Measurements from ENCODE around the gene TIMMDC1.
A peak's percentile ranks its signal among the peaks of the same experiment; 100 is the strongest.

The TIMMDC1 gene

GRCh38 chr3:119517112-119517511, 18.8 kb downstream of the TIMMDC1 start:
- no peak overlapping the region for H3K4me2 ChIP-seq (ENCODE audit: low read length)
- no peak for DNase-seq
- peaks cover 4% of the 10 kb centered on the region for H3K36me3 ChIP-seq (ENCODE audit: control insufficient read depth, insufficient read depth, low read length)
- no peaks in the 10 kb centered on the region for H3K79me2 ChIP-seq (ENCODE audit: control insufficient read depth, insufficient read depth, low read length)
- H4K8ac ChIP-seq (ENCODE audit: low read depth, low read length), result no peak overlapping the region
- H3K79me1 ChIP-seq (ENCODE audit: low read length), result no peaks in the 10 kb centered on the region
- H2AK5ac ChIP-seq (ENCODE audit: low read length), result no peak overlapping the region
- H4K5ac ChIP-seq (ENCODE audit: low read length), result no peak overlapping the region
- H3K18ac ChIP-seq (ENCODE audit: low read length), result no peak overlapping the region
- H2BK120ac ChIP-seq (ENCODE audit: low read depth, low read length), result no peak overlapping the region
- WGBS (ENCODE audit: extremely low coverage, insufficient coverage, low lambda C conversion rate), result no CpG with 5 or more reads among the region's 2 CpGs
- H2BK15ac ChIP-seq (replicated peaks; ENCODE audit: low read depth), result no peak overlapping the region
- no peak overlapping the region for H3K9ac ChIP-seq (ENCODE audit: low read length)
- H3K27me3 ChIP-seq (ENCODE audit: insufficient read depth, low read length, poor library complexity), result no peaks in the 10 kb centered on the region
- no peak overlapping the region for H3K56ac ChIP-seq (ENCODE audit: low read length)
- no peak overlapping the region for H3K27ac ChIP-seq (ENCODE audit: low read depth, low read length)
- no peak overlapping the region for H3K4me3 ChIP-seq (ENCODE audit: low read length)
- no peak overlapping the region for H3K23ac ChIP-seq (ENCODE audit: low read length)
- no peak overlapping the region for H2BK5ac ChIP-seq (ENCODE audit: low read length)
- no peak overlapping the region for H3K4ac ChIP-seq (ENCODE audit: low read depth, low read length)
- no peaks in the 10 kb centered on the region for H3K4me1 ChIP-seq (ENCODE audit: control insufficient read depth, low read depth, low read length)

GRCh38 chr3:119518026-119518425, 19.7 kb downstream of the TIMMDC1 start:
- Histone ChIP-seq H3K4me1 (ENCODE audit: control insufficient read depth, low read depth, low read length) (no peaks in the 10 kb centered on the region), H3K79me1 (ENCODE audit: low read length) (no peaks in the 10 kb centered on the region), H3K4me3 (ENCODE audit: low read length) (no peak overlapping the region), H3K18ac (ENCODE audit: low read length) (no peak overlapping the region), H3K79me2 (ENCODE audit: control insufficient read depth, insufficient read depth, low read length) (no peaks in the 10 kb centered on the region), H2BK120ac (ENCODE audit: low read depth, low read length) (no peak overlapping the region), H3K4me2 (ENCODE audit: low read length) (no peak overlapping the region), H3K27ac (ENCODE audit: low read depth, low read length) (no peak overlapping the region), H4K8ac (ENCODE audit: low read depth, low read length) (no peak overlapping the region), H3K9ac (ENCODE audit: low read length) (no peak overlapping the region), H3K23ac (ENCODE audit: low read length) (no peak overlapping the region), H3K27me3 (ENCODE audit: insufficient read depth, low read length, poor library complexity) (no peaks in the 10 kb centered on the region), H2BK5ac (ENCODE audit: low read length) (no peak overlapping the region), H3K4ac (ENCODE audit: low read depth, low read length) (no peak overlapping the region), H2BK15ac (replicated peaks; ENCODE audit: low read depth) (no peak overlapping the region), H2AK5ac (ENCODE audit: low read length) (no peak overlapping the region), H3K56ac (ENCODE audit: low read length) (no peak overlapping the region), H4K5ac (ENCODE audit: low read length) (no peak overlapping the region), H3K36me3 (ENCODE audit: control insufficient read depth, insufficient read depth, low read length) (peaks cover 4% of the 10 kb centered on the region)
- WGBS (ENCODE audit: extremely low coverage, insufficient coverage, low lambda C conversion rate), result no CpG with 5 or more reads among the region's 1 CpG
- DNase-seq, result no peak

- Histone ChIP-seq H3K4me1 (ENCODE audit: control insufficient read depth, low read depth, low read length) (no peaks in the 10 kb centered on the region), H4K5ac (ENCODE audit: low read length) (no peak overlapping the region), H3K9ac (ENCODE audit: low read length) (no peak overlapping the region), H2BK120ac (ENCODE audit: low read depth, low read length) (no peak overlapping the region), H2BK15ac (replicated peaks; ENCODE audit: low read depth) (no peak overlapping the region), H3K4me3 (ENCODE audit: low read length) (no peak overlapping the region), H3K18ac (ENCODE audit: low read length) (no peak overlapping the region), H3K4ac (ENCODE audit: low read depth, low read length) (no peak overlapping the region), H2BK5ac (ENCODE audit: low read length) (no peak overlapping the region), H3K4me2 (ENCODE audit: low read length) (no peak overlapping the region), H3K27me3 (ENCODE audit: insufficient read depth, low read length, poor library complexity) (no peaks in the 10 kb centered on the region), H3K27ac (ENCODE audit: low read depth, low read length) (no peak overlapping the region), H4K8ac (ENCODE audit: low read depth, low read length) (no peak overlapping the region), H3K23ac (ENCODE audit: low read length) (no peak overlapping the region), H3K79me1 (ENCODE audit: low read length) (no peaks in the 10 kb centered on the region), H3K79me2 (ENCODE audit: control insufficient read depth, insufficient read depth, low read length) (no peaks in the 10 kb centered on the region), H3K56ac (ENCODE audit: low read length) (no peak overlapping the region), H3K36me3 (ENCODE audit: control insufficient read depth, insufficient read depth, low read length) (no peaks in the 10 kb centered on the region), H2AK5ac (ENCODE audit: low read length) (no peak overlapping the region)
- no CpG with 5 or more reads among the region's 4 CpGs for WGBS (ENCODE audit: extremely low coverage, insufficient coverage, low lambda C conversion rate)
- DNase-seq, result peak; percentile 5
Measured at GRCh38 chr3:119524931-119525662, 26.8 kb downstream of the TIMMDC1 start.

GRCh38 chr3:119527714-119528113, 29.4 kb downstream of the TIMMDC1 start:
- no peak overlapping the region for H3K27ac ChIP-seq (ENCODE audit: low read depth, low read length)
- no peak overlapping the region for H2BK15ac ChIP-seq (replicated peaks; ENCODE audit: low read depth)
- no peaks in the 10 kb centered on the region for H3K27me3 ChIP-seq (ENCODE audit: insufficient read depth, low read length, poor library complexity)
- H3K23ac ChIP-seq (ENCODE audit: low read length), result no peak overlapping the region
- WGBS (ENCODE audit: extremely low coverage, insufficient coverage, low lambda C conversion rate), result no CpG with 5 or more reads among the region's 5 CpGs
- H3K9ac ChIP-seq (ENCODE audit: low read length), result no peak overlapping the region
- H3K4ac ChIP-seq (ENCODE audit: low read depth, low read length), result no peak overlapping the region
- no peaks in the 10 kb centered on the region for H3K4me1 ChIP-seq (ENCODE audit: control insufficient read depth, low read depth, low read length)
- no peak overlapping the region for H4K8ac ChIP-seq (ENCODE audit: low read depth, low read length)
- H3K4me3 ChIP-seq (ENCODE audit: low read length), result no peak overlapping the region
- H3K56ac ChIP-seq (ENCODE audit: low read length), result no peak overlapping the region
- H3K79me2 ChIP-seq (ENCODE audit: control insufficient read depth, insufficient read depth, low read length), result no peaks in the 10 kb centered on the region
- H2BK5ac ChIP-seq (ENCODE audit: low read length), result no peak overlapping the region
- H3K4me2 ChIP-seq (ENCODE audit: low read length), result no peak overlapping the region
- no peak overlapping the region for H3K18ac ChIP-seq (ENCODE audit: low read length)
- no peak for DNase-seq
- H2AK5ac ChIP-seq (ENCODE audit: low read length), result no peak overlapping the region
- no peak overlapping the region for H2BK120ac ChIP-seq (ENCODE audit: low read depth, low read length)
- no peaks in the 10 kb centered on the region for H3K36me3 ChIP-seq (ENCODE audit: control insufficient read depth, insufficient read depth, low read length)
- H3K79me1 ChIP-seq (ENCODE audit: low read length), result no peaks in the 10 kb centered on the region
- H4K5ac ChIP-seq (ENCODE audit: low read length), result no peak overlapping the region

- no peak overlapping the region for H3K23ac ChIP-seq (ENCODE audit: low read length)
- H3K4me1 ChIP-seq (ENCODE audit: control insufficient read depth, low read depth, low read length), result no peaks in the 10 kb centered on the region
- no peak overlapping the region for H2AK5ac ChIP-seq (ENCODE audit: low read length)
- H4K5ac ChIP-seq (ENCODE audit: low read length), result no peak overlapping the region
- H2BK15ac ChIP-seq (replicated peaks; ENCODE audit: low read depth), result no peak overlapping the region
- no peaks in the 10 kb centered on the region for H3K27me3 ChIP-seq (ENCODE audit: insufficient read depth, low read length, poor library complexity)
- H3K18ac ChIP-seq (ENCODE audit: low read length), result no peak overlapping the region
- no peak overlapping the region for H2BK120ac ChIP-seq (ENCODE audit: low read depth, low read length)
- H3K4me3 ChIP-seq (ENCODE audit: low read length), result no peak overlapping the region
- no peak overlapping the region for H3K27ac ChIP-seq (ENCODE audit: low read depth, low read length)
- no peak for DNase-seq
- no peak overlapping the region for H3K4ac ChIP-seq (ENCODE audit: low read depth, low read length)
- H3K36me3 ChIP-seq (ENCODE audit: control insufficient read depth, insufficient read depth, low read length), result no peaks in the 10 kb centered on the region
- H3K4me2 ChIP-seq (ENCODE audit: low read length), result no peak overlapping the region
- H4K8ac ChIP-seq (ENCODE audit: low read depth, low read length), result no peak overlapping the region
- no peak overlapping the region for H3K56ac ChIP-seq (ENCODE audit: low read length)
- H3K79me1 ChIP-seq (ENCODE audit: low read length), result no peaks in the 10 kb centered on the region
- no peak overlapping the region for H2BK5ac ChIP-seq (ENCODE audit: low read length)
- no peak overlapping the region for H3K9ac ChIP-seq (ENCODE audit: low read length)
- H3K79me2 ChIP-seq (ENCODE audit: control insufficient read depth, insufficient read depth, low read length), result no peaks in the 10 kb centered on the region
Measured at GRCh38 chr3:119529883-119530282, 31.5 kb downstream of the TIMMDC1 start.

GRCh38 chr3:119530456-119530855, 32.1 kb downstream of the TIMMDC1 start:
- H3K9ac ChIP-seq (ENCODE audit: low read length), result no peak overlapping the region
- no CpG with 5 or more reads among the region's 2 CpGs for WGBS (ENCODE audit: extremely low coverage, insufficient coverage, low lambda C conversion rate)
- H3K36me3 ChIP-seq (ENCODE audit: control insufficient read depth, insufficient read depth, low read length), result no peaks in the 10 kb centered on the region
- H2BK15ac ChIP-seq (replicated peaks; ENCODE audit: low read depth), result no peak overlapping the region
- no peak overlapping the region for H3K56ac ChIP-seq (ENCODE audit: low read length)
- no peak overlapping the region for H3K18ac ChIP-seq (ENCODE audit: low read length)
- no peaks in the 10 kb centered on the region for H3K27me3 ChIP-seq (ENCODE audit: insufficient read depth, low read length, poor library complexity)
- H3K27ac ChIP-seq (ENCODE audit: low read depth, low read length), result no peak overlapping the region
- no peak for DNase-seq
- H3K4me3 ChIP-seq (ENCODE audit: low read length), result no peak overlapping the region
- no peak overlapping the region for H3K4me2 ChIP-seq (ENCODE audit: low read length)
- no peak overlapping the region for H3K23ac ChIP-seq (ENCODE audit: low read length)
- no peak overlapping the region for H4K5ac ChIP-seq (ENCODE audit: low read length)
- H3K79me1 ChIP-seq (ENCODE audit: low read length), result no peaks in the 10 kb centered on the region
- no peak overlapping the region for H3K4ac ChIP-seq (ENCODE audit: low read depth, low read length)
- H2BK120ac ChIP-seq (ENCODE audit: low read depth, low read length), result no peak overlapping the region
- H2AK5ac ChIP-seq (ENCODE audit: low read length), result no peak overlapping the region
- H3K4me1 ChIP-seq (ENCODE audit: control insufficient read depth, low read depth, low read length), result no peaks in the 10 kb centered on the region
- no peaks in the 10 kb centered on the region for H3K79me2 ChIP-seq (ENCODE audit: control insufficient read depth, insufficient read depth, low read length)
- no peak overlapping the region for H2BK5ac ChIP-seq (ENCODE audit: low read length)
- H4K8ac ChIP-seq (ENCODE audit: low read depth, low read length), result no peak overlapping the region
